ENCODE results near the gene BDH1. TPM values are rescaled to one million over a fixed set of nuclear protein-coding genes. Genes with fewer than 3 reads are reported as not detected.

Gene BDH1
- total RNA-seq, 4 donors from 2014 or later = 44.4 to 60.6 (median 52.2) TPM

GRCh38 chr3:197559651-197560050, 3.9 kb upstream of the BDH1 start:
- Histone ChIP-seq H3K4me1 (peaks cover 0 to 11% (median 0%) of the 10 kb centered on the region in 3 donors), H3K36me3 (no peaks in the 10 kb centered on the region), H3K4me3 (no peak overlapping the region), H3K9me3 (peaks cover 0 to 11% (median 0%) of the 10 kb centered on the region in 3 donors), H3K27me3 (peaks cover 0 to 47% (median 0%) of the 10 kb centered on the region in 4 donors), H3K27ac (no peak overlapping the region)
- WGBS, 2 donors = 58 to 60% methylated on average over 3 of the region's 3 CpGs
- intact Hi-C loops (cut with DNase I) = no loop called here
- no peak for DNase-seq
- TF ChIP-seq CTCF (IDR thresholded peaks at IDR 0.05) (no peak), POLR2A (IDR thresholded peaks at IDR 0.05) (no peak)

- Histone ChIP-seq H3K4me1 (peaks cover 9 to 38% (median 13%) of the 10 kb centered on the region in 3 donors), H3K9me3 (no peaks in the 10 kb centered on the region), H3K36me3 (no peaks in the 10 kb centered on the region), H3K4me3 (peak overlapping the region; percentile 59 to 93 (median 79)), H3K27me3 (peaks cover 0 to 35% (median 0%) of the 10 kb centered on the region in 4 donors), H3K27ac (peak overlapping the region; percentile 92 to 98 (median 95))
- DNase-seq = peak; percentile 69
- 0% methylated on average over 2 to 17 of the region's 60 CpGs for WGBS, 2 donors
- intact Hi-C loops (cut with DNase I) = no loop called here
- peak in 2 of 4 donors; percentile 52 to 60 for TF ChIP-seq POLR2A (IDR thresholded peaks at IDR 0.05)
- peak; percentile 30 to 55 (median 38) for TF ChIP-seq CTCF (IDR thresholded peaks at IDR 0.05)
Observed at GRCh38 chr3:197554562-197555280, 1.0 kb downstream of the BDH1 start.

- peak overlapping the region; percentile 59 to 93 (median 79) for H3K4me3 ChIP-seq
- no peaks in the 10 kb centered on the region for H3K36me3 ChIP-seq
- TF ChIP-seq POLR2A (IDR thresholded peaks at IDR 0.05) = no peak
- no peak for TF ChIP-seq CTCF (IDR thresholded peaks at IDR 0.05)
- no peaks in the 10 kb centered on the region for H3K9me3 ChIP-seq
- 25 to 27% methylated on average over 10 of the region's 10 CpGs for WGBS, 2 donors
- H3K4me1 ChIP-seq = peaks cover 9 to 44% (median 16%) of the 10 kb centered on the region in 3 donors
- no peak for DNase-seq
- intact Hi-C loops (cut with DNase I) = no loop called here
- peak overlapping the region; percentile 92 to 98 (median 95) for H3K27ac ChIP-seq
- peaks cover 0 to 30% (median 0%) of the 10 kb centered on the region in 4 donors for H3K27me3 ChIP-seq
Observed at GRCh38 chr3:197554196-197554561, 1.6 kb downstream of the BDH1 start.

- Histone ChIP-seq H3K4me3 (no peak overlapping the region), H3K27me3 (peaks cover 0 to 13% (median 0%) of the 10 kb centered on the region in 4 donors), H3K27ac (no peak overlapping the region), H3K9me3 (no peaks in the 10 kb centered on the region), H3K36me3 (no peaks in the 10 kb centered on the region), H3K4me1 (peaks cover 15 to 64% (median 28%) of the 10 kb centered on the region in 3 donors)
- intact Hi-C loops (cut with DNase I) = no loop called here
- DNase-seq = no peak
- TF ChIP-seq POLR2A (IDR thresholded peaks at IDR 0.05) = no peak
- TF ChIP-seq CTCF (IDR thresholded peaks at IDR 0.05) = no peak
- WGBS, 2 donors = 96 to 97% methylated on average over 6 of the region's 6 CpGs
Observed at GRCh38 chr3:197552198-197552597, 3.6 kb downstream of the BDH1 start.

- Histone ChIP-seq H3K36me3 (peaks cover 0 to 5% (median 0%) of the 10 kb centered on the region in 3 donors), H3K4me3 (no peak overlapping the region), H3K9me3 (no peaks in the 10 kb centered on the region), H3K4me1 (peaks cover 25 to 71% (median 40%) of the 10 kb centered on the region in 3 donors), H3K27me3 (no peaks in the 10 kb centered on the region), H3K27ac (peak overlapping the region in 2 of 4 donors; percentile 85 to 89)
- 49 to 67% methylated on average over 2 to 6 of the region's 9 CpGs for WGBS, 2 donors
- no peak for DNase-seq
- TF ChIP-seq CTCF (IDR thresholded peaks at IDR 0.05) (no peak), POLR2A (IDR thresholded peaks at IDR 0.05) (no peak)
- intact Hi-C loops (cut with DNase I) = no loop called here
Observed at GRCh38 chr3:197550489-197550888, 5.3 kb downstream of the BDH1 start.

Measured in esophagus squamous epithelium (tissue), 5 donors.